Measurements from ENCODE around the gene THG1L.

The THG1L gene

DNA sequence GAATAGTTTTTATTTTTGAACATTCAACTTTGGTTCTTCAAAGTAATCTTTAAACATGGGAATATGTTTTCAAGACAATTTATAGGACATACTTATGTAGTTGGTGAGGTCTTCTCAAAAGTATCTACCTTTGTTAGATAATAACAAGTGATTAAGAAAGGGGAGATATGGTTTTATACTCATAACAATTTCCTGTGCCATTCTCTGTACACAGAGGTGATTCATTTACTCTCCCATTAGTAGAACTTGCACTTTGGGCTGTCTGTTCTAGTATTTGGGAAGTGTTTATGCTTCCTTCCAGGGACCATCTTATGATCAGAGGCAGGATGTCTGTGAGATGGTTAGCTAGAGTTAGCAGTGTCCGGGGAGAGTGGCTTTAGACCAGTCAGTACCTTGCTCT, 27.5 kb downstream of the THG1L start:
- no peak for DNase-seq (ENCODE audit: low spot score)

- DNase-seq (ENCODE audit: low spot score) = peak; percentile 49
These were observed 30.7 kb downstream of the THG1L start for GRCh38 chr5:157761690-157762621.

DNA sequence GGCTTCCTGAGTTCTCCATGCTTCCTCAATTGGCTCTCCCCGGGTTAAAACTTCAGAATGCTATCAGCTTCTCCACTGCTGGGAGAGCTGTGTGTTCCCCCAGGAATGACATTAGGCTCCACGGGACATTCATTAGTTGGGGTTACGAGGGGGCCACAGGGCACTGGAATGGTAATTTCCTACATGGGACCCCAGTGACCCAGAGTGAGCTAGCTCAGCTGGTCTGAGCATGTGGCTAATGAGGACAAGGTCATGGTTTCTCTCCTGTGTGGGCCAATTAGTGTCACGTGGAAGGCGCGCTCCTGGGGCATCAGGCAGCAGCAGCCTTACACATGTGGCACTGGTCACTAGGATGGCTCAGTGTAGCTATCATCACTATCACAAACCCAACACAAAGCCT, 33.3 kb downstream of the THG1L start:
- DNase-seq (ENCODE audit: low spot score) = no peak

DNA sequence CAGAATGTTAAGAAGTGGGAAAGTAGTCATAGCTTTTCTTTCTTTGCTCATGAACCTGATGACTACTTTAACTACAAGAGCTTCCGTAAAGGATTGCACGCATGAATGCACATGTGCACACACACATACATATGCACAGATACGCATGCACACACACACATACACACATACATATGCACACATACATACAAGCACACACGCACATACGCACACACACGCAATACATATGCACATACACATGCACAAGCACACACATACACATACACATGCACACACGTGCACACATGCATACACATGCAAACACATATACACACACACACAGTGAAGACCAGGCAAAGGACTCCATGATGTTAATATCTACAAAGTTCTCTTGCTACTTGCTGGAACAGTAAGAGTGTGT, 35.2 kb downstream of the THG1L start:
- DNase-seq (ENCODE audit: low spot score) = no peak

DNA sequence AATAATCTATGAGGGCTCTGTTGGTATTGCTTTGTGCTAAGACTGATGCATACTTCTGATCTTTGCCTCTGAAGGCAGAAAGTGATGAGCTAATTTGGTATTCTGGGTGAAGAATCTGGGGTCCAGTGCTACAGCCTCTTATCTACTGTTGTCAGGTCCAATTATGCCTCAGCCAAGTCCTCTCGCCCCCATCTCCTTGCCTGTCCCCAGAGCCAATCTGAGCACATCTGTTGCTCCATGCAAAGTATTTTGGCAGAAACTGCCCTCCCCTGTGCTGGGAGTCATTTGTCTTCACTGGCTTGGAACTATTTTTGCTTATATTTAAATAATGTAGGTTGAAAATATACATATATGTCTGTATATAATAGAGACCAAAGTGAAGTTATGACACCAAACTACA, 35.7 kb downstream of the THG1L start:
- DNase-seq (ENCODE audit: low spot score) = no peak

DNA sequence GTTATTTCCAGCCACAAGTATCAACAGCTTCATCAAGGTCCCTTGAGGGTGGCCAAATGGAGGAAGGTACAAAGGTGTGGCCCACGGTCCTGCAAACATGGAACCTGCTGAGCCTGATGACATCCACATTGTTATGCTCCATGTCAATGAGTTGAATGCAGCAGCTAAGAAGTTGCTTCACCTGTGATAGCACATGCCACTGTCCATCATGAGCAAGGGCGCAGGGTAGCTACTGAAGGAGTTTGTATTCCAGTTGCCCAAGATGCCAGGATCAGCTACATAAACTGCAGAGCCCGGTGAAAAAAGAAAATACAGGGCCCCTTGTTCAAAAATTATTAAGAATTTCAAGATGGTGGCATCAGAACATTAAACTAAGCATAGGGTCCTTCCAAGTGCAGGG, 36.5 kb downstream of the THG1L start:
- DNase-seq (ENCODE audit: low spot score) = no peak

GRCh38 chr5:157770665-157771064, 39.4 kb downstream of the THG1L start:
- no peak for DNase-seq (ENCODE audit: low spot score)

- no peak for DNase-seq (ENCODE audit: low spot score)
These were observed 40.9 kb downstream of the THG1L start for GRCh38 chr5:157772127-157772526.

DNA sequence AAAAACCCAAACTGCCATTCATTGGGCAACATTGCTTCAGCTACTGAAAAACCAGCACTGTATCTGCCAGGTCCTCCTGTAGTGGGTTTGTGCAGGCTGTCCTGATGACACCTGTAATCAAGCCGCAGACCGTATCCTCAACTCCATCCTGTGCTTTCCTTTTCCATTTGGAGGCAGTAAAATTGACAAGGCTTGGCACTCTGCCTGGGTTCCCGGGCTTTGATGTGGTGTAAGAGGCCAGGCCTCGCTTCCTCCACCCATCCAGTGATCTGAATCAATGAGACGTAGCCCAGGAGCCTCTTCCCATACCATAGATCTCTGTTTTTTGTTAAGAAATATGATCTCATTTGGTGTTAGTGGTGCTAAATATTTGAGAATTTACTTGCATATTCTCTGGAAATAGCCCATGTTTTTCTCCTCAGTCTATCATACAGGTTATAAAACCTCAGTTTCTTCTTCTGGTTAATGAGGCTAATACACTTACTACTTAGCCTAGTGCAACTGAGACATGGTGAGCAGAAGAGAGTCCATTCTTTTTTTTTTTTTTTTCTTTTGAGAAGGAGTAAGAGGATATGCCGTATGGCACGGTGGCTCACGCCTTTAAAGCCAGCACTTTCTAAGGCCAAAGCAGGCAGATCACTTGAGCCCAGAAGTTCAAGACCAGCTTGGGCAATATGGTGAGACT, 47.0 kb downstream of the THG1L start:
- peak; percentile 48 for DNase-seq (ENCODE audit: low spot score)

GRCh38 chr5:157779221-157779620, 48.0 kb downstream of the THG1L start:
- DNase-seq (ENCODE audit: low spot score) = no peak

- DNase-seq (ENCODE audit: low spot score) = no peak
These were observed 54.6 kb downstream of the THG1L start for GRCh38 chr5:157785801-157786200.
